ENCODE results near the gene TMEM179. TPM values are rescaled to one million over a fixed set of nuclear protein-coding genes. Genes with fewer than 3 reads are reported as not detected.
"Not testable (repeated sequence)": the region's sequence is repeated elsewhere in the genome, so short reads cannot be mapped to it uniquely, and the experiment has no call there.

TMEM179 gene
- total RNA-seq, 1 donor from 2014 or later, result 0.86 TPM

- no peak for DNase-seq (ENCODE audit: low spot score)
Observed at GRCh38 chr14:104637546-104638003, 33.0 kb upstream of the TMEM179 start.

GRCh38 chr14:104636846-104637545 is 32.4 kb upstream of the TMEM179 start:
- DNase-seq (ENCODE audit: low spot score), result not testable (repeated sequence)

GRCh38 chr14:104636131-104636530 is 31.6 kb upstream of the TMEM179 start:
- DNase-seq (ENCODE audit: low spot score), result no peak

- DNase-seq (ENCODE audit: low spot score), result no peak
Observed at GRCh38 chr14:104635717-104636116, 31.1 kb upstream of the TMEM179 start.

- DNase-seq (ENCODE audit: low spot score), result no peak
Observed at GRCh38 chr14:104634886-104635570, 30.5 kb upstream of the TMEM179 start.

- no peak for DNase-seq (ENCODE audit: low spot score)
Observed at GRCh38 chr14:104634138-104634760, 29.7 kb upstream of the TMEM179 start.

GRCh38 chr14:104633276-104634137 is 28.9 kb upstream of the TMEM179 start:
- DNase-seq (ENCODE audit: low spot score), result no peak

- DNase-seq (ENCODE audit: low spot score), result no peak
Observed at GRCh38 chr14:104632781-104633180, 28.2 kb upstream of the TMEM179 start.

GRCh38 chr14:104624939-104625338 is 20.4 kb upstream of the TMEM179 start:
- no peak for DNase-seq (ENCODE audit: low spot score)

- no peak for DNase-seq (ENCODE audit: low spot score)
Observed at GRCh38 chr14:104614126-104614812, 9.7 kb upstream of the TMEM179 start.

- no peak for DNase-seq (ENCODE audit: low spot score)
Observed at GRCh38 chr14:104611881-104612280, 7.3 kb upstream of the TMEM179 start.

- no peak for DNase-seq (ENCODE audit: low spot score)
Observed at GRCh38 chr14:104610749-104611310, 6.3 kb upstream of the TMEM179 start.

GRCh38 chr14:104609666-104610065 is 5.1 kb upstream of the TMEM179 start:
- no peak for DNase-seq (ENCODE audit: low spot score)

GRCh38 chr14:104603711-104604401 is 716 bp downstream of the TMEM179 start:
- peak; percentile 32 for DNase-seq (ENCODE audit: low spot score)

- DNase-seq (ENCODE audit: low spot score), result no peak
Observed at GRCh38 chr14:104602933-104603325, 1.6 kb downstream of the TMEM179 start.

- DNase-seq (ENCODE audit: low spot score), result no peak
Observed at GRCh38 chr14:104602315-104602932, 2.1 kb downstream of the TMEM179 start.

GRCh38 chr14:104601786-104602185 is 2.8 kb downstream of the TMEM179 start:
- DNase-seq (ENCODE audit: low spot score), result no peak

GRCh38 chr14:104600805-104601204 is 3.8 kb downstream of the TMEM179 start:
- DNase-seq (ENCODE audit: low spot score), result no peak

GRCh38 chr14:104600141-104600643 is 4.4 kb downstream of the TMEM179 start:
- DNase-seq (ENCODE audit: low spot score), result no peak

GRCh38 chr14:104599446-104599845 is 5.1 kb downstream of the TMEM179 start:
- no peak for DNase-seq (ENCODE audit: low spot score)

All from ureter (tissue), 1 donor.